GM06990 (cell line): Measurements from ENCODE around the gene GABRB2.

Source experiments
- DNase-seq: peaks from one replicate; pipeline ENCODE4 v3.0.0-alpha.2; 2011; ENCODE audit not compliant: insufficient read length; ENCODE audit errors: extremely low read depth
- H3K27me3 ChIP-seq: replicated peaks from 2 replicates; pipeline ENCODE4 v1.6.0; 2011; ENCODE audit warnings: low read length; ENCODE audit not compliant: control insufficient read depth, insufficient read depth
- H3K36me3 ChIP-seq: 2 replicates; pipeline ENCODE4 v1.5.1; 2011; ENCODE audit warnings: low read length; ENCODE audit not compliant: control insufficient read depth, insufficient read depth
- H3K4me3 ChIP-seq: replicated peaks from 2 replicates; pipeline ENCODE4 v1.5.1; 2011; ENCODE audit warnings: low read depth, mild to moderate bottlenecking, control low read depth, low read length
- TF ChIP-seq, protein P1 (sequence below): IDR thresholded peaks from 2 replicates; pipeline ENCODE4 v1.5.1; 2011; ENCODE audit warnings: low read length, control low read depth, mild to moderate bottlenecking, inconsistent platforms; ENCODE audit not compliant: insufficient read depth, poor library complexity, severe bottlenecking

Gene GABRB2

DNA sequence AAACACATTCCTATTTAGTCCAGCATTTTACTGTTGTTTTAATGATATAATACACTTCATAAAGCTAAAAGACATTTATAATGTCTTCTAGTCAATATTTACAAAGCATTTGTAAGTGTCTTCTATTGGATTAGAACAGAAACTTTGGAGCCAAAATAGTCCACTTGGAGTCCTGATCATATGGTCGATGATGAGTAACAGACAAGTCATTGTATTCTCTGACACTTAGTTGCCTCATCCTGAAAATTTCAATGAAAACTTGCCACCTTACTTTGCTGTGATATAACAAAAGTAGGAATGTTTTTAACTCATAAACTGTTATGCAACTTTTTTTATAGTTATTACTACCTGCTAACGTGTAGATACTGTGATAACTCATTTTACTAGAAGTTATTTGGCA is 132.5 kb downstream of the GABRB2 start:
- no peak for DNase-seq
- Histone ChIP-seq H3K27me3 (no peaks in the 10 kb centered on the region), H3K4me3 (no peak overlapping the region), H3K36me3 (no peaks in the 10 kb centered on the region)
- TF ChIP-seq, protein P1, sequence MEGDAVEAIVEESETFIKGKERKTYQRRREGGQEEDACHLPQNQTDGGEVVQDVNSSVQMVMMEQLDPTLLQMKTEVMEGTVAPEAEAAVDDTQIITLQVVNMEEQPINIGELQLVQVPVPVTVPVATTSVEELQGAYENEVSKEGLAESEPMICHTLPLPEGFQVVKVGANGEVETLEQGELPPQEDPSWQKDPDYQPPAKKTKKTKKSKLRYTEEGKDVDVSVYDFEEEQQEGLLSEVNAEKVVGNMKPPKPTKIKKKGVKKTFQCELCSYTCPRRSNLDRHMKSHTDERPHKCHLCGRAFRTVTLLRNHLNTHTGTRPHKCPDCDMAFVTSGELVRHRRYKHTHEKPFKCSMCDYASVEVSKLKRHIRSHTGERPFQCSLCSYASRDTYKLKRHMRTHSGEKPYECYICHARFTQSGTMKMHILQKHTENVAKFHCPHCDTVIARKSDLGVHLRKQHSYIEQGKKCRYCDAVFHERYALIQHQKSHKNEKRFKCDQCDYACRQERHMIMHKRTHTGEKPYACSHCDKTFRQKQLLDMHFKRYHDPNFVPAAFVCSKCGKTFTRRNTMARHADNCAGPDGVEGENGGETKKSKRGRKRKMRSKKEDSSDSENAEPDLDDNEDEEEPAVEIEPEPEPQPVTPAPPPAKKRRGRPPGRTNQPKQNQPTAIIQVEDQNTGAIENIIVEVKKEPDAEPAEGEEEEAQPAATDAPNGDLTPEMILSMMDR, result no peak

DNA sequence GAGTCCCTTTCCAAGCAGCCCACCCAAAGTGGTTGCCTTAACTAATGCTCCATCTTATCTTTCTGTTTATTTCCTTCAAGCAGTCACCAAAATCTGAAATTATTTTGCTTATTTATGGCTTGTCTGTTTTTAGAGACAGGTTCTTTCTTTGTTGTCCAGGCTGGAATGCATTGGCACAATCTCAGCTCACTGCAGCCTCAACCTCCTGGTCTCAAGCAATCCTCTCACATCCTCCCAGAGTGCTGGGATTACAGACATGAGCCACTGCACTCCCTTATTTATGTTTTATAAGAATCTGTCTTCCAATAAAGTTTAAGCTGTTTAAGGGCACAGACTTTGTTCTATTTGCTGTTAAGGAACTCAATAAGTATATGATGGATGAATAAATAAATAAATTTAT is 133.7 kb downstream of the GABRB2 start:
- H3K4me3 ChIP-seq, result no peak overlapping the region
- TF ChIP-seq, protein P1, result no peak
- H3K36me3 ChIP-seq, result no peaks in the 10 kb centered on the region
- DNase-seq, result no peak
- no peaks in the 10 kb centered on the region for H3K27me3 ChIP-seq

DNA sequence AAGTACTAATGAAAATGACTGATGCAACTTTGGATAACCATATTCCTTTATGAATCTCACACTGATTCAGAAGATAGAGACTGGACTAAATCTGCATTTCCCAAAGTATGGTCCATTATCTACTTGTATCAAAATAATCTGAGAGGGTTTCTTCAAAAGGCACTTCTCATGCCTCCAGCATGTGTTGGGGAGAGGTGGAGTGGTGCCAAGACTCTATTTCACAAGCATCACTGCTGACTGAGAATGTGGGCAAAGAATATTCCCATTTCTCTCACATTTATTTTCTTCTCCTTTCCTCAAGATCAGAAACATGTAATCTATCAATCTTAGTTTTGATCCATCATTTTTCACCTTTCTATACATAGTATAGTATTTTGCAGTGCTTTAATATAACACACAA is 135.4 kb downstream of the GABRB2 start:
- TF ChIP-seq, protein P1, result no peak
- DNase-seq, result no peak
- H3K36me3 ChIP-seq, result no peaks in the 10 kb centered on the region
- no peaks in the 10 kb centered on the region for H3K27me3 ChIP-seq
- H3K4me3 ChIP-seq, result no peak overlapping the region

DNA sequence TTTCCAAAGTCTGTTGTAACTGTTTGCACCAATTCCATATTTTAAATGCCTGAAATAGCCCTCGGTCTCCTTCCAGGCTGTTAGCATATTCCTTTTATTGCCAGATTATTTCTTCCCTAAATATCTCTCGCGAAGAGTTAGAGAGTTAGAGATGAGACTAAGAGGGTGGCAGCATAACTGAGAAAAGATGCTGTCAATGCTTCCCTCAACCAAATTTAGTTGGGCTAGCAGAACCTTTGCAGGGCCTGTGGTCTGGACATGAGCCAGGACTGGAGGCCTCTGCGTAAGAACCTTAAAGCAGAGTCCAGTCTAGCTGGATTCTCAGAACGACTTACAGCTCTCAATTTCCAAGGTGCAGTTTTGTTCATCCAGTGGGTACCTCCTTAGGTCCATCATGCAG is 135.9 kb downstream of the GABRB2 start:
- no peak overlapping the region for H3K4me3 ChIP-seq
- H3K27me3 ChIP-seq, result no peaks in the 10 kb centered on the region
- DNase-seq, result no peak
- TF ChIP-seq, protein P1, result no peak
- H3K36me3 ChIP-seq, result no peaks in the 10 kb centered on the region

DNA sequence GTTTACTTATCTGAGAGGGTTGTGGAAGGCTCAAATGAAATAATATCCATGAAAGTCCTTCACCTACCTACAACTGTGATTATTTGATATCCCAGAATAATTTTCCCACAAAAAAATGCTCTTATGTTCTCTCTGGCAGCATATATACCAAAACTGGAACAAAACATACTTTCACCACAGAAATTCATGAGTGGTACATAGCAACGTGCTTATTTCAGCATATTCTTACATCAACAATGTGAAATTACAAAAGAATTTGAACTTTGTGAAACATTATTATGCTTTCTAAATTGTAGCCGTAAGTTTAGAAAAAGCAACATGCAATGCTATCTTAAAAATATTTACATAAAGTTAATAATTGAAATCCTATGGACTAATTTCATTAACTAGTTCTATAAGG is 137.1 kb downstream of the GABRB2 start:
- H3K4me3 ChIP-seq, result no peak overlapping the region
- TF ChIP-seq, protein P1, result no peak
- no peak for DNase-seq
- no peaks in the 10 kb centered on the region for H3K36me3 ChIP-seq
- no peaks in the 10 kb centered on the region for H3K27me3 ChIP-seq

DNA sequence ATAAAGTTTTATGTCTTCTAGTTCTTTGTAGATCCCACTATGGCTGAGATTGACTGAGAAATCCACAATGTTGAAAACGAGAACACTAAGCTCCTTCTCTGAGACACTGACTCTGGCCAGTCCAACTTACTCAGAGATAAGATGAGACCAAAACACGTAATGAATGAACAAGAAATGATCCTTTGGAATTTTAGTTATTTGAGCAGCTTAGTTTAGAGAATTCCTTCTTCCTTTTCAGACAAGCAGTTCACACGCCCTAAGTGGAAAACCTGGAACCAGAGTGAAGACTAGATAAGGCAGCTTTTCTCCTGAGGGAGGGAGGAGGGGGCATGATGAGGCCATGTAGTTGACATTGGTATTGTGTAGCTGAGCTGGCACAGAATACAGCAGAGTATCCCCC is 139.6 kb downstream of the GABRB2 start:
- Histone ChIP-seq H3K4me3 (no peak overlapping the region), H3K27me3 (no peaks in the 10 kb centered on the region), H3K36me3 (no peaks in the 10 kb centered on the region)
- TF ChIP-seq, protein P1, result no peak
- no peak for DNase-seq
